ENCODE data around the gene AVL9. TPM values are rescaled to one million over a fixed set of nuclear protein-coding genes. Genes with fewer than 3 reads are reported as not detected.
"Not testable (repeated sequence)": the region's sequence is repeated elsewhere in the genome, so short reads cannot be mapped to it uniquely, and the experiment has no call there.

AVL9 gene
- total and polyA plus RNA-seq, 5 donors, result 6.1 to 19.5 (median 15.5) TPM

DNA sequence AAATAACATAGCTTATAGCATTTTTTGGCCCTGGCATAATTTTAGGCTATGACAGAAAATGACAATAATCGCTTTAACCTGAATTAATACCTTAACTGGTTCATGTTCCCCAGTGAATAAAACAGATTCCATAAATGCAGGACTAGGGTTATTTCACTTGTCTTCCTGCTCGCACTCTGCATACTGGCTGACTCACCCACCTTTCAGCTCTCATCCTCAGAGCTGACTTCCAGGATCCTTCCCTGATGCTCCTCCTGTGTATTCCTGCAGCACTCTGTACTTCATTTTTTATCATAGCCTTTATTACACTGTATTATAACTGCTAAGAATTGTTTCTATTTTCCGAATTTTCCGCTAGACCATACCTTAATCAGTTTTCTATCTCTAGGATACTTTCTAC, 123.7 kb downstream of the AVL9 start:
- Histone ChIP-seq H3K4me1 (ENCODE audit: control insufficient read depth, insufficient read depth, low read length) (no peaks in the 10 kb centered on the region), H3K9me3 (ENCODE audit: control insufficient read depth, low read length) (no peaks in the 10 kb centered on the region), H3K27ac (ENCODE audit: low read length) (no peak overlapping the region), H3K27me3 (ENCODE audit: control insufficient read depth, insufficient read depth) (no peaks in the 10 kb centered on the region), H3K4me3 (ENCODE audit: low read length) (no peak overlapping the region)
- no peak for DNase-seq
- 97% methylated on average over 4 of the region's 4 CpGs for WGBS
- ATAC-seq, result no peak
- intact Hi-C loops (cut with DNase I), result no loop called here

DNA sequence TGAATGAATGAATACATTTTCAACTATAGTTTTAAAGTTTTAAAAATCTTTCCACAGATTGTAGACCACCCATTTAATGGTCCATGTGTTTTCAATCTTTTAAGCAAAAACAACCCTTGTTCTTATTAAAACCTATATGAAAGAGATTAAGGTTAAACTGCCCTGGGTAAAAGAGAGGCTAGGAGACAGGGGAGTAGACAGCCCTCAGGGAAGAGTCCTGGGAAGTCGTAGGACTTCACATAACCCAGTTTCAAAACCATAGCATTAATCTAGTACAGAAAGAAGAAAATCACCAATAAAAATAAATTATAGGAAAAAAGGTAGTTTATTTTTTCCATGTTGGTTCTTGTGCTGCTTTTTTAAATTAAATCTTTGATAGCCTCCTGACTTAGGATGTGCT, 124.1 kb downstream of the AVL9 start:
- H3K9me3 ChIP-seq (ENCODE audit: control insufficient read depth, low read length); H3K4me1 ChIP-seq (ENCODE audit: control insufficient read depth, insufficient read depth, low read length); H3K27me3 ChIP-seq (ENCODE audit: control insufficient read depth, insufficient read depth); H3K4me3 ChIP-seq (ENCODE audit: low read length); intact Hi-C loops (cut with DNase I); ATAC-seq; H3K27ac ChIP-seq (ENCODE audit: low read length); DNase-seq: not testable (repeated sequence)
- 94% methylated on average over 1 of the region's 1 CpG for WGBS

DNA sequence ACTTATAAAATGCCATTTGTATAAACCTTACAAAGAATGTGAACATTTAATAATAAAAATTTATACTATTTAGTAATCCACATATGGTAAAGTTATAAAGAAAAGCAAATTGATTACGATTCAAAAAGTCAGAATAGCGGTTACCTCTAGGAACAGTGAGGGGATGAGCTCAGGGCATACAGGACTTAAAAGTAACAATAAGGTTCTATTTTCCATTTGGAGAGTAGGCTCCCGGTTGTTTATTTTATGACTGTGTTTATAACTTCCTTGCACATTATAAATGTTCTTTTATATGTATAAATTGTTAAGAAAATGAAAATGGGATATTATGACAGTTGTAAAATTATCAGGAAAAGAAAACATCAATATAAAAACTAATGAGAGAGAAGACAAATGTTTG, 135.7 kb downstream of the AVL9 start:
- Histone ChIP-seq H3K9me3 (ENCODE audit: control insufficient read depth, low read length) (no peaks in the 10 kb centered on the region), H3K4me1 (ENCODE audit: control insufficient read depth, insufficient read depth, low read length) (no peaks in the 10 kb centered on the region), H3K27me3 (ENCODE audit: control insufficient read depth, insufficient read depth) (no peaks in the 10 kb centered on the region), H3K27ac (ENCODE audit: low read length) (no peak overlapping the region), H3K4me3 (ENCODE audit: low read length) (no peak overlapping the region)
- 95% methylated on average over 3 of the region's 3 CpGs for WGBS
- ATAC-seq, result no peak
- no peak for DNase-seq
- intact Hi-C loops (cut with DNase I), result no loop called here

DNA sequence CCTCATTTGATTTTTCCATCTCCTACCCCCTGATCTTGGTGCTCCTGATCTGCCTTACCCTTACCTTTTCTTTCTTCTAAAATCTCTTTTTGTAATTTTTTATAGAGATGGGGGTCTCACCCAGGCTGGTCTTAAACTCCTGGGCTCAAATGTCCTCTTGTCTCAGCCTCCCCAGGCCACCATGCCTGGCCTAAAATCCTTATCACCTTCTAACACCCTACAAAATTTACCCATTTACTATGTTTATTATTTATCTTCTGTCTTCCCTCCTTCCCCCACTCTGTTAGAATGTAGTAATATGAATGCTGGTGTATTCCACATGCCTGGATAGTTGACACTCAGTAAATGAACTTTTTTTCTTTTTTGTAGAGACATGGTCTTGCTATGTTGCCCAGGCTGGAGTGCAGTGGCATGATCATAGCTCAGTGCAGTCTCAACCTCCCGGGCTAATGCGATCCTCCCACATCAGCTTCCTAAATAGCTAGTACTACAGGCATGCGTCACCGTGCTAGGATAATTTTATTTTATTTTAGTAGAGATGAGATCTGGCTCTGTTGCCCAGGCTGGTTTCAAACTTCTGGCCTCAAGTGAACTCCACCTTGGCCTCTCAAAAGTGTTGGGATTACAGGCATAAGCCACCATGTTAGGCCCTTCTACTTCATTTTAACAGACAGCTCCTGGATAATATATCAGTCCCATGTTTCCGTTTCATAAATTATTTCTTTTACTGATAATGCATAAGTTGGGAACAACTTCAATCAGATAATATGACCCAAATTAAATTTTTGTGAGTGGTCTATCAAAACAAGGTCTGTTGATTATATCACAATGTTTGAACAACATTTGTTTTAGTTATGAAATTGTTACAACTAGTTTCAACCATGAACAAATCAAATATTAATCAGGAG, 136.6 kb downstream of the AVL9 start:
- ATAC-seq; intact Hi-C loops (cut with DNase I): not testable (repeated sequence)

DNA sequence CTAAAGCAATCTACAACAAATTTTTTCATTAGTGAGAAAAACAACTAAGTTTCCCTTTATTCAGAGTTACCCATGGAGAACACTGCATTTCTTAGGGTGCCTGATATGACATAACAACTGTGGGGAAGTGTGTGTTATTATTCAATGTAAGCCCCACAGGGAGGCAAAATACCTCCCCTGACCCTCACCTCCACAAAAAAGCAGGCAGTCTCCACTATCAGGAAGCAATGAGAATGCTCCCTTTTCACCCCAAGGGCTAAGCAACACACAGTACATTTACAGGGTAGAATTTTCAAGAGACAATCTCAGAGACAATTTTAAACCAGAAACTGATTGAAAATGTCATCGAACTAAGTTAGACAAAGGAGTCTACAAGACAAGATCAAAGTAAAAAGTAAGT, 138.2 kb downstream of the AVL9 start:
- H3K4me3 ChIP-seq (ENCODE audit: low read length); H3K27ac ChIP-seq (ENCODE audit: low read length); H3K4me1 ChIP-seq (ENCODE audit: control insufficient read depth, insufficient read depth, low read length); H3K27me3 ChIP-seq (ENCODE audit: control insufficient read depth, insufficient read depth); H3K9me3 ChIP-seq (ENCODE audit: control insufficient read depth, low read length); ATAC-seq; intact Hi-C loops (cut with DNase I); DNase-seq: not testable (repeated sequence)
- no CpG with 5 or more reads among the region's 1 CpG for WGBS

More for the DNA sequence above, 136.6 kb downstream of the AVL9 start:
- H3K9me3 ChIP-seq (ENCODE audit: control insufficient read depth, low read length); DNase-seq; H3K4me1 ChIP-seq (ENCODE audit: control insufficient read depth, insufficient read depth, low read length); H3K4me3 ChIP-seq (ENCODE audit: low read length); H3K27me3 ChIP-seq (ENCODE audit: control insufficient read depth, insufficient read depth); H3K27ac ChIP-seq (ENCODE audit: low read length): not testable (repeated sequence)
- WGBS, result 94% methylated on average over 5 of the region's 5 CpGs

DNA sequence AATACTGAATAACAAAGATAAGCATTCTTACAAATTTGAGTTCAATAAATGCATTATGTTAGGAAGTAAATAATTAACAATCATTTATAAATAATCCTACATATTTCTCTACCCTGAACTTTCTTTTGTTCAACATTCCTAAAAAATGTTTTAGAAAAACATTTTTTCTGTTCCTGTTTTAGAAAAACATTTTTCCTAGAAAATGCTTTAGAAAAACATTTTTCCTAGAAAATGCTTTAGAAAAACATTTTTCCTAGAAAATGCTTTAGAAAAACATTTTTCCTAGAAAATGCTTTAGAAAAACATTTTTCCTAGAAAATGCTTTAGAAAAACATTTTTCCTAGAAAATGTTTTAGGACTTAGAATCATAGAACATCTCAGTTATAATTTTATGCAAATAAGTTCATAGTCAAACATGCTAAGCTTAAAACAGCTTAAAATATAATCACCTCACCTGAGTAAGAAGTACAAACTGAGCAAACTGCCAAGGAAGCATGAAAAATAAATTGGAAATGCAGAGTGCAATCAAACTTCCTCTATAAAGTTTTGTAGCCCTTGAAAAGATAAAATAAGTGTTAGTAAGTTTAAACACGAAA, 139.6 kb downstream of the AVL9 start:
- 90% methylated on average over 1 of the region's 1 CpG for WGBS
- H3K9me3 ChIP-seq (ENCODE audit: control insufficient read depth, low read length); H3K27me3 ChIP-seq (ENCODE audit: control insufficient read depth, insufficient read depth); DNase-seq; H3K27ac ChIP-seq (ENCODE audit: low read length); ATAC-seq; H3K4me1 ChIP-seq (ENCODE audit: control insufficient read depth, insufficient read depth, low read length); H3K4me3 ChIP-seq (ENCODE audit: low read length); intact Hi-C loops (cut with DNase I): not testable (repeated sequence)

DNA sequence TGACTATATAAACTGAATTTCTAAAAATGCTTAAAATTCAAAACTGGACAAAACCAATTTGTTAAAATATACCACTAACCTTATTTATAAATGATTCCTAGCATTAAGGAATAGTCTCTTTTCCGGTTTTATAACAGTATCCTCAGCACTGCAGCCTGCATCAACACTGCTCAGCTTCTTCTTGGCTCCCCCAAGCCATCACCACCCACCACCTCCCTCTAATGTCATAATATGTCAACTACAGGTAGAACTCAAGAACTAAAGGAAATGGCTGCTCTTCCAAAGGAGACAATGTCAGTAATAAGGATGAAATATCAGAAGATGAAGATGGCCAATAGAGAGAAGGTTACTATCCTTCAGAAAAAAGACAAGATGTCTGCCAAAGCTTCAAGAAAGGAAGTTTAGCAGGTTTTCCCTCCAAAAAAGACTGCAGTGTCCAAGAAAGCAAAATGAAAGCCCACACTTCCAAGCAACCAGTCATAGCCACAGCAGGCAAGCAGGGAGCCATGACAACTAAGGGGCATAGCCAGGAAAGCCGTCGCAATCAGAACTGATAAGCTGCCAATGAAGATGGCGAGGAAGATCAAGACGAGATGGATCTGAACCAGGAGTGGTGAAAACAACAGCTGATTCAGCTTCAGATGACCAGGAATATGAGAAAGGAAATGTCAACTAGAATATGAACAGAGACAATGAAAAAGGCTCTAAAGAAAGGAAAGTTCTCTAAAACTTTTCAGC, 141.6 kb downstream of the AVL9 start:
- DNase-seq; intact Hi-C loops (cut with DNase I); H3K27me3 ChIP-seq (ENCODE audit: control insufficient read depth, insufficient read depth); H3K4me1 ChIP-seq (ENCODE audit: control insufficient read depth, insufficient read depth, low read length); ATAC-seq; H3K4me3 ChIP-seq (ENCODE audit: low read length); H3K9me3 ChIP-seq (ENCODE audit: control insufficient read depth, low read length); H3K27ac ChIP-seq (ENCODE audit: low read length): not testable (repeated sequence)
- WGBS, result 86% methylated on average over 5 of the region's 5 CpGs

DNA sequence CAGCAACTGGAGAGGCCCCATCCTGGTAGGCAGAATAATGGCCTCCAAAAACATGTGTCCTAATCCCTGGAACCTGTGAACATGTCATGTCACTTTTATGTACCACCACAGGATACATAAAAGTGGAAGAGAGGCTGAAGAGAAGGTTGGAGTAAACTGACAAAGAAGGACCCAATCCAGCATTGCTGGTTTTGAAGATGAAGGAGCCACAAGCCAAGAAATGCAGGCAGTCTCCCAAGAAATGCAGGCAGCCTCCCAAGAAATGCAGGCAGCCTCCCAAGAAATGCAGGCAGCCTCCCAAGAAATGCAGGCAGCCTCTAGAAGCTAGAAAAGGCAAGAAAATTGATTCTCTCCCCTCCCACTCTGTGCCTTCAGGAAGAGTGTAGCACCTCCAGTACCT, 142.3 kb downstream of the AVL9 start:
- H3K27ac ChIP-seq (ENCODE audit: low read length); DNase-seq; H3K4me3 ChIP-seq (ENCODE audit: low read length); H3K27me3 ChIP-seq (ENCODE audit: control insufficient read depth, insufficient read depth); intact Hi-C loops (cut with DNase I); H3K4me1 ChIP-seq (ENCODE audit: control insufficient read depth, insufficient read depth, low read length); ATAC-seq; H3K9me3 ChIP-seq (ENCODE audit: control insufficient read depth, low read length): not testable (repeated sequence)

Other genes starting within 250 kb of the AVL9 start
- gene LSM5, start 5.1 kb upstream of the AVL9 start, total RNA-seq, result 10 to 100 TPM; 33.5 to 47.8 (median 40.8) TPM
- gene LSM5, start 5.1 kb upstream of the AVL9 start, polyA plus RNA-seq, result 76.0 TPM